SK-N-SH (cell line): ENCODE results near the gene GSK3A. TPM values are rescaled to one million over a fixed set of nuclear protein-coding genes. Genes with fewer than 3 reads are reported as not detected.

Experiments used
- CTCF ChIA-PET: fragments of 300-600, 350-600 bp; formaldehyde crosslinking; extraction: SDS; loops from one replicate; lab custom pipeline; 2021; lab: Yijun Ruan, JAX
- POLR2A ChIA-PET: fragments of 350-600 bp; sonication (Branson Sonifier 250); formaldehyde crosslinking; extraction: SDS; loops from one replicate; lab custom pipeline; 2020; ENCODE audit warnings: antibody characterized with exemption, inconsistent platforms; lab: Yijun Ruan, JAX
- DNase-seq: peaks from one replicate; pipeline ENCODE4 v3.0.0; 2012
- H2AFZ ChIP-seq: fragments of 200-600 bp; sonication (generic); 2 replicates; pipeline ENCODE4 v1.8.1; 2016; ENCODE audit warnings: antibody characterized with exemption, mild to moderate bottlenecking, low read depth
- H3F3A ChIP-seq: fragments of 200-600 bp; sonication (generic); replicated peaks from 2 replicates; pipeline ENCODE3; 2016; ENCODE audit warnings: antibody characterized with exemption, mild to moderate bottlenecking; ENCODE audit not compliant: insufficient read depth
- H3K27ac ChIP-seq, 2 experiments: fragments of 200-500 bp in 1 of 2; fragments of 200-600 bp in 1 of 2; sonication (Bioruptor generic) in 1 of 2; sonication (generic), shearing (Covaris generic) in 1 of 2; 2 replicates each; pipeline versions ENCODE4 v1.5.1 to v1.6.1; 2014 to 2016; ENCODE audit warnings: low read depth in 2 of 2, inconsistent platforms in 1 of 2, low read length in 1 of 2, mild to moderate bottlenecking in 1 of 2, mixed read lengths in 1 of 2
- H3K27me3 ChIP-seq: fragments of 200-600 bp; sonication (generic), shearing (Covaris generic); 2 replicates; pipeline ENCODE4 v1.6.1; 2016; ENCODE audit warnings: mixed run types; ENCODE audit not compliant: insufficient read depth
- H3K36me3 ChIP-seq, 2 experiments: fragments of 200-500 bp in 1 of 2; fragments of 200-600 bp in 1 of 2; sonication (Bioruptor generic) in 1 of 2; sonication (generic) in 1 of 2; replicated peaks in 1 of 2; 2 replicates each; pipeline versions ENCODE3 to v1.5.1; 2014 to 2016; ENCODE audit warnings: low read length in 1 of 2, mild to moderate bottlenecking in 1 of 2; ENCODE audit not compliant: insufficient read depth in 2 of 2, control insufficient read depth in 1 of 2
- H3K4me1 ChIP-seq, 2 experiments: fragments of 200-500 bp in 1 of 2; fragments of 200-600 bp in 1 of 2; sonication (Bioruptor generic) in 1 of 2; sonication (generic), shearing (Covaris generic) in 1 of 2; 2 replicates each; pipeline versions ENCODE4 v1.5.1 to v1.6.1; 2014 to 2016; ENCODE audit warnings: low read depth in 1 of 2, low read length in 1 of 2, mixed run types in 1 of 2; ENCODE audit not compliant: insufficient read depth in 2 of 2, control insufficient read depth in 1 of 2
- H3K4me2 ChIP-seq: fragments of 200-600 bp; sonication (generic), shearing (Covaris generic); 2 replicates; pipeline ENCODE4 v1.6.1; 2017; ENCODE audit warnings: mixed run types
- H3K4me3 ChIP-seq, 2 experiments: fragments of 200-500 bp in 1 of 2; fragments of 200-600 bp in 1 of 2; sonication (Bioruptor generic) in 1 of 2; sonication (generic), shearing (Covaris generic) in 1 of 2; 2 replicates each; pipeline versions ENCODE4 v1.5.1 to v1.8.1; 2014 to 2016; ENCODE audit warnings: low read depth in 2 of 2, inconsistent platforms in 1 of 2, low read length in 1 of 2, mild to moderate bottlenecking in 1 of 2, mixed read lengths in 1 of 2, moderate library complexity in 1 of 2
- H3K79me2 ChIP-seq: fragments of 200-600 bp; sonication (generic); 2 replicates; pipeline ENCODE4 v1.8.1; 2017; ENCODE audit warnings: mild to moderate bottlenecking; ENCODE audit not compliant: insufficient read depth
- H3K9ac ChIP-seq: fragments of 200-600 bp; sonication (generic); 2 replicates; pipeline ENCODE4 v1.6.1; 2017; ENCODE audit warnings: mixed run types
- H3K9me2 ChIP-seq: fragments of 200-600 bp; sonication (generic); 2 replicates; pipeline ENCODE4 v1.6.1; 2017; ENCODE audit warnings: mixed run types
- H3K9me3 ChIP-seq: fragments of 200-600 bp; sonication (generic); 2 replicates; pipeline ENCODE4 v1.6.1; 2017; ENCODE audit warnings: mixed run types, mild to moderate bottlenecking, moderate library complexity
- H4K20me1 ChIP-seq: fragments of 200-600 bp; sonication (generic); 2 replicates; pipeline ENCODE4 v1.6.1; 2017; ENCODE audit warnings: mild to moderate bottlenecking, mixed run types; ENCODE audit not compliant: insufficient read depth
- CTCF ChIP-seq: fragments of 200-600 bp; sonication (generic); IDR thresholded peaks from 2 replicates; pipeline ENCODE4 v1.6.1; 2017; ENCODE audit warnings: antibody characterized with exemption, mild to moderate bottlenecking, moderate library complexity
- ELF1 ChIP-seq: IDR thresholded peaks from 2 replicates; pipeline ENCODE4 v1.4.0; 2012
- EP300 ChIP-seq, 2 experiments: IDR thresholded peaks; 2 replicates each; pipeline versions ENCODE4 v1.4.0 to v1.6.1; 2012; ENCODE audit warnings: borderline replicate concordance in 1 of 2, low read depth in 1 of 2, low read length in 1 of 2
- FOXJ3 ChIP-seq: sonication (generic); formaldehyde crosslinking; IDR thresholded peaks from 2 replicates; pipeline ENCODE4 v1.5.1; 2020; ENCODE audit warnings: mild to moderate bottlenecking, missing genetic modification reagents
- GABPA ChIP-seq: IDR thresholded peaks from 2 replicates; pipeline ENCODE4 v1.4.0; 2012; ENCODE audit warnings: low read depth, mild to moderate bottlenecking
- IRF3 ChIP-seq: fragments of 150-350 bp; IDR thresholded peaks from 2 replicates; pipeline ENCODE4 v1.6.1; 2016; ENCODE audit warnings: mild to moderate bottlenecking, low read depth, low read length
- JUND ChIP-seq: IDR thresholded peaks from 2 replicates; pipeline ENCODE4 v1.4.0; 2012
- MEF2A ChIP-seq: IDR thresholded peaks from 2 replicates; pipeline ENCODE4 v1.4.0; 2012; ENCODE audit warnings: low read depth, borderline replicate concordance
- REST ChIP-seq: IDR thresholded peaks from 2 replicates; pipeline ENCODE4 v1.6.1; 2012; ENCODE audit warnings: mild to moderate bottlenecking, low read depth, low read length, moderate library complexity
- TAF1 ChIP-seq: IDR thresholded peaks from 2 replicates; pipeline ENCODE4 v1.6.1; 2012; ENCODE audit warnings: low read depth, mild to moderate bottlenecking, low read length, moderate library complexity, borderline replicate concordance
- USF1 ChIP-seq: IDR thresholded peaks from 2 replicates; pipeline ENCODE4 v1.4.0; 2012; ENCODE audit warnings: low read depth, borderline replicate concordance
- YY1 ChIP-seq: IDR thresholded peaks from 2 replicates; pipeline ENCODE4 v1.4.0; 2012; ENCODE audit warnings: low read depth, mild to moderate bottlenecking
- WGBS: methylation state at CpG from one replicate; pipeline ENCODE4 v1.1.6; 2017; ENCODE audit warnings: low lambda C conversion rate; 5-methylcytosine and 5-hydroxymethylcytosine counted together
- polyA plus RNA-seq, 3 experiments: library from polyadenylated mRNA; depleted of rRNA; stranded (reverse); fragments of >200 nt; gene quantifications; 2 replicates each; pipeline ENCODE4 v1.2.3, GENCODE V29; 2012
- TF ChIP-seq, protein P1 (sequence below): IDR thresholded peaks from 2 replicates; pipeline ENCODE4 v1.4.0; 2012; ENCODE audit warnings: low read depth

The GSK3A gene
- polyA plus RNA-seq, 1 of the 3 experiments (the other 2 are of a cell fraction): 42.1 TPM

GRCh38 chr19:42189133-42189532 is 53.3 kb downstream of the GSK3A start:
- TF ChIP-seq USF1 (no peak), FOXJ3 (no peak), JUND (no peak), GABPA (no peak), CTCF (no peak), TAF1 (no peak), ELF1 (no peak), REST (no peak), EP300 (IDR thresholded peaks at IDR 0.05; ENCODE audit: borderline replicate concordance in 1 of 2, low read depth in 1 of 2, low read length in 1 of 2) (no peak), MEF2A (no peak), YY1 (no peak), IRF3 (no peak)
- TF ChIP-seq, protein P1, sequence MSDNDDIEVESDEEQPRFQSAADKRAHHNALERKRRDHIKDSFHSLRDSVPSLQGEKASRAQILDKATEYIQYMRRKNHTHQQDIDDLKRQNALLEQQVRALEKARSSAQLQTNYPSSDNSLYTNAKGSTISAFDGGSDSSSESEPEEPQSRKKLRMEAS: no peak
- Histone ChIP-seq H3K27ac (no peak overlapping the region), H3K79me2 (no peaks in the 10 kb centered on the region), H4K20me1 (no peaks in the 10 kb centered on the region), H3K9ac (no peak overlapping the region), H3K4me3 (no peak overlapping the region), H3K4me1 (no peaks in the 10 kb centered on the region), H3K4me2 (no peak overlapping the region), H3F3A (no peaks in the 10 kb centered on the region), H3K9me2 (no peaks in the 10 kb centered on the region), H3K36me3 (no peaks in the 10 kb centered on the region), H2AFZ (no peak overlapping the region), H3K9me3 (no peaks in the 10 kb centered on the region), H3K27me3 (no peaks in the 10 kb centered on the region)
- CTCF ChIA-PET: interaction anchor here (1.8 to 10.7 kb wide), 3 partner anchors 55 to 89 kb away, joined by 4 to 177 read pairs (median 116); partner anchors contain the start of gene POU2F2
- WGBS: 72% methylated on average over 3 of the region's 3 CpGs
- DNase-seq: no peak
- POLR2A ChIA-PET: interaction anchor here (0.6 kb wide), 1 partner anchor 48 kb away, joined by 6 read pairs; no protein-coding TSS in a partner anchor
